Erythroblast (primary cell): ENCODE data around the gene KLF2.

Experiments used
- GATA1 ChIP-seq: IDR thresholded peaks from 2 replicates; pipeline ENCODE4 v1.6.1; 2011; ENCODE audit warnings: low read depth, mild to moderate bottlenecking, control low read depth, low read length, moderate library complexity
- POLR2A ChIP-seq: IDR thresholded peaks from 2 replicates; pipeline ENCODE4 v1.6.1; 2011; ENCODE audit warnings: mild to moderate bottlenecking, low read length

DNA sequence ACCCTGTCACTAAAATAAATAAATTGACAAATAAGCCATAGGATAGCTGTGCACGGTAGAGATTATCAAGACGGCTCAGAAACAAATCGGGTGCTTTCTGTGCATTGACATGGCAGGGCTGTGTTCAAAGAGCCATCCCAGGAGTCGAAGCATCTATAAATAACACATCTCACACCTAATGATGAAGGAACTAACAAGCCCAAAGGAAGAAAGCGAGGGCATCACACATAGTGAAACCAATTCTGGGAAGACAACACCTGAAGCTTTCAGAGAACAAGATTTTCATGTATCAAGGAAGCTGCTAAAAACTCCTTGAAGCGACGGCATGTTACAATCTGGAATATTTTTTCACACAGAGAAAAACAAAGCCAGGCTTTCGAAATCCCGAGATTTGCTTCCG, 36.1 kb downstream of the KLF2 start:
- TF ChIP-seq POLR2A (no peak), GATA1 (no peak)
